ENCODE data around the gene PPP2R5E.

GRCh38 chr14:63551332-63551731 lies 8.2 kb upstream of the PPP2R5E start:
- TF ChIP-seq EP300 (IDR thresholded peaks at IDR 0.05): no peak
- TF ChIP-seq POLR2AphosphoS5 (IDR thresholded peaks at IDR 0.05): no peak

Measured in suprapubic skin (tissue), 4 donors.